IMR-90 (cell line): Measurements from ENCODE around the gene RIMS1.

Experiments
- CEBPB ChIP-seq: IDR thresholded peaks from 2 replicates; pipeline ENCODE4 v1.6.1; 2012; ENCODE audit warnings: low read depth, low read length, improper control_type of control experiment
- CTCF ChIP-seq: conservative IDR thresholded peaks from 2 replicates; pipeline ENCODE4 v1.5.1; 2012; ENCODE audit warnings: mild to moderate bottlenecking, low read depth, low read length, improper control_type of control experiment
- FOS ChIP-seq: fragments of 150-350 bp; IDR thresholded peaks from 2 replicates; pipeline ENCODE4 v1.6.1; 2016; ENCODE audit warnings: low read depth, low read length
- MAZ ChIP-seq: IDR thresholded peaks from 2 replicates; pipeline ENCODE4 v1.6.1; 2012; ENCODE audit warnings: low read depth, mild to moderate bottlenecking, low read length, improper control_type of control experiment, moderate library complexity, borderline replicate concordance
- MXI1 ChIP-seq: IDR thresholded peaks from 2 replicates; pipeline ENCODE4 v1.6.1; 2012; ENCODE audit warnings: low read depth, mild to moderate bottlenecking, low read length, moderate library complexity, borderline replicate concordance
- POLR2A ChIP-seq: IDR thresholded peaks from 2 replicates; pipeline ENCODE4 v1.6.1; 2012; ENCODE audit warnings: mild to moderate bottlenecking, low read depth, low read length
- RAD21 ChIP-seq: IDR thresholded peaks from 2 replicates; pipeline ENCODE4 v1.6.1; 2012; ENCODE audit warnings: low read length, improper control_type of control experiment
- SMC3 ChIP-seq: fragments of 150-350 bp; IDR thresholded peaks from 2 replicates; pipeline ENCODE4 v1.6.1; 2016; ENCODE audit warnings: low read depth, mild to moderate bottlenecking, antibody characterized with exemption, low read length, moderate library complexity

GRCh38 chr6:72084992-72085569, 198.7 kb downstream of the RIMS1 start:
- TF ChIP-seq CTCF (peak; percentile 57), FOS (no peak), MXI1 (no peak), MAZ (no peak), CEBPB (no peak), POLR2A (no peak), SMC3 (peak; percentile 53), RAD21 (peak; percentile 55)
